IMR-90 (cell line): ENCODE results near the gene HEY2. TPM values are rescaled to one million over a fixed set of nuclear protein-coding genes. Genes with fewer than 3 reads are reported as not detected.

Source experiments
- ATAC-seq: fragments of 200-7000 bp; cut with Tn5 transposase; 2 replicates; pipeline ENCODE4 v1.9.1; 2020; ENCODE audit warnings: low read depth, mild to moderate bottlenecking, moderate library complexity
- BruUV-seq: library from RNA; stranded (reverse); fragments of 400-500 nt; replicated peaks from 2 replicates; lab custom pipeline; 2021; lab: Mats Ljungman, UMichigan
- CTCF ChIA-PET: fragments of 300-600 bp; formaldehyde crosslinking; extraction: SDS; loops from one replicate; lab custom pipeline; 2021; ENCODE audit warnings: antibody characterized with exemption; lab: Yijun Ruan, JAX
- POLR2A ChIA-PET: fragments of 300-600 bp; sonication (Branson Sonifier 250); formaldehyde crosslinking; loops from one replicate; lab custom pipeline; 2022; ENCODE audit warnings: antibody characterized with exemption; ENCODE audit not compliant: unreplicated experiment; lab: Charles Lee
- DNase-seq: peaks from one replicate; pipeline ENCODE4 v3.0.0; 2013
- H2AFZ ChIP-seq: replicated peaks from 2 replicates; pipeline ENCODE3; 2013; ENCODE audit warnings: low read length, mild to moderate bottlenecking; ENCODE audit not compliant: poor library complexity
- H2AK5ac ChIP-seq: 2 replicates; pipeline ENCODE4 v1.6.1; 2013; ENCODE audit warnings: low read depth, low read length, inconsistent platforms
- H2AK9ac ChIP-seq: replicated peaks from 2 replicates; pipeline ENCODE3; 2013; ENCODE audit warnings: mild to moderate bottlenecking, low read depth, low read length, moderate library complexity; ENCODE audit not compliant: poor library complexity
- H2BK120ac ChIP-seq: 2 replicates; pipeline ENCODE4 v1.6.1; 2013; ENCODE audit warnings: low read depth, low read length, inconsistent platforms
- H2BK15ac ChIP-seq: 3 replicates; pipeline ENCODE4 v1.6.1; 2013; ENCODE audit warnings: low read depth, low read length, inconsistent platforms
- H2BK20ac ChIP-seq: 2 replicates; pipeline ENCODE4 v1.6.1; 2013; ENCODE audit warnings: low read depth, mild to moderate bottlenecking, inconsistent platforms, low read length, moderate library complexity
- H2BK5ac ChIP-seq: 2 replicates; pipeline ENCODE4 v1.6.1; 2013; ENCODE audit warnings: mild to moderate bottlenecking, low read depth, low read length, inconsistent platforms; ENCODE audit not compliant: poor library complexity, severe bottlenecking
- H3K14ac ChIP-seq: replicated peaks from 2 replicates; pipeline ENCODE4 v1.6.1; 2013; ENCODE audit warnings: low read depth, low read length, inconsistent platforms
- H3K18ac ChIP-seq: 2 replicates; pipeline ENCODE4 v1.6.1; 2013; ENCODE audit warnings: low read depth, low read length, control low read depth
- H3K23ac ChIP-seq: 2 replicates; pipeline ENCODE4 v1.6.1; 2013; ENCODE audit warnings: low read depth, low read length, inconsistent platforms
- H3K27ac ChIP-seq: 2 replicates; pipeline ENCODE4 v1.5.1; 2013; ENCODE audit warnings: mild to moderate bottlenecking, control low read depth, low read length; ENCODE audit not compliant: insufficient read depth
- H3K27me3 ChIP-seq: 2 replicates; pipeline ENCODE4 v1.6.1; 2013; ENCODE audit warnings: low read length; ENCODE audit not compliant: control insufficient read depth, insufficient read depth
- H3K36me3 ChIP-seq: 2 replicates; pipeline ENCODE4 v1.6.1; 2013; ENCODE audit warnings: low read length, mixed read lengths; ENCODE audit not compliant: control insufficient read depth, insufficient read depth
- H3K4ac ChIP-seq: 2 replicates; pipeline ENCODE4 v1.6.1; 2013; ENCODE audit warnings: low read depth, low read length, inconsistent platforms
- H3K4me1 ChIP-seq: 2 replicates; pipeline ENCODE4 v1.6.1; 2013; ENCODE audit warnings: low read length, mixed read lengths; ENCODE audit not compliant: control insufficient read depth, insufficient read depth
- H3K4me2 ChIP-seq: 2 replicates; pipeline ENCODE4 v1.6.1; 2013; ENCODE audit warnings: low read depth, mild to moderate bottlenecking, control low read depth, low read length, moderate library complexity
- H3K4me3 ChIP-seq: 2 replicates; pipeline ENCODE4 v1.5.1; 2013; ENCODE audit warnings: low read depth, mild to moderate bottlenecking, control low read depth, low read length, moderate library complexity; ENCODE audit not compliant: insufficient read depth
- H3K56ac ChIP-seq: 2 replicates; pipeline ENCODE4 v1.6.1; 2013; ENCODE audit warnings: low read length, inconsistent platforms; ENCODE audit not compliant: insufficient read depth; ENCODE audit errors: extremely low read depth
- H3K79me1 ChIP-seq, 2 experiments: 2 replicates each; pipeline ENCODE4 v1.6.1; 2013; ENCODE audit warnings: low read length in 2 of 2, inconsistent platforms in 1 of 2, low read depth in 1 of 2
- H3K9ac ChIP-seq: 2 replicates; pipeline ENCODE4 v1.6.1; 2013; ENCODE audit warnings: low read depth, low read length, control low read depth
- H3K9me1 ChIP-seq: 2 replicates; pipeline ENCODE4 v1.6.1; 2013; ENCODE audit warnings: low read length, inconsistent platforms; ENCODE audit not compliant: insufficient read depth
- H3K9me3 ChIP-seq: 2 replicates; pipeline ENCODE4 v1.6.1; 2013; ENCODE audit warnings: low read length; ENCODE audit not compliant: control insufficient read depth, insufficient read depth
- H4K20me1 ChIP-seq: 2 replicates; pipeline ENCODE4 v1.6.1; 2013; ENCODE audit warnings: low read length, inconsistent platforms; ENCODE audit not compliant: insufficient read depth
- H4K5ac ChIP-seq: 2 replicates; pipeline ENCODE4 v1.6.1; 2013; ENCODE audit warnings: mild to moderate bottlenecking, low read depth, low read length, control low read depth
- H4K8ac ChIP-seq, 2 experiments: 2 replicates each; pipeline ENCODE4 v1.6.1; 2013; ENCODE audit warnings: low read depth in 2 of 2, low read length in 2 of 2, control low read depth in 1 of 2, inconsistent platforms in 1 of 2
- H4K91ac ChIP-seq: 2 replicates; pipeline ENCODE4 v1.6.1; 2013; ENCODE audit warnings: low read depth, low read length, inconsistent platforms; ENCODE audit not compliant: insufficient read depth
- BHLHE40 ChIP-seq: fragments of 150-350 bp; IDR thresholded peaks from 2 replicates; pipeline ENCODE4 v1.6.1; 2016; ENCODE audit warnings: mild to moderate bottlenecking, low read depth, low read length
- CEBPB ChIP-seq: IDR thresholded peaks from 2 replicates; pipeline ENCODE4 v1.6.1; 2012; ENCODE audit warnings: low read depth, low read length, improper control_type of control experiment
- CHD1 ChIP-seq: IDR thresholded peaks from 2 replicates; pipeline ENCODE4 v1.6.1; 2012; ENCODE audit warnings: low read depth, low read length, improper control_type of control experiment
- FOS ChIP-seq: fragments of 150-350 bp; IDR thresholded peaks from 2 replicates; pipeline ENCODE4 v1.6.1; 2016; ENCODE audit warnings: low read depth, low read length
- MAFK ChIP-seq: IDR thresholded peaks from 2 replicates; pipeline ENCODE4 v1.6.1; 2012; ENCODE audit warnings: low read depth, low read length, improper control_type of control experiment
- MAZ ChIP-seq: IDR thresholded peaks from 2 replicates; pipeline ENCODE4 v1.6.1; 2012; ENCODE audit warnings: low read depth, mild to moderate bottlenecking, low read length, improper control_type of control experiment, moderate library complexity, borderline replicate concordance
- MXI1 ChIP-seq: IDR thresholded peaks from 2 replicates; pipeline ENCODE4 v1.6.1; 2012; ENCODE audit warnings: low read depth, mild to moderate bottlenecking, low read length, moderate library complexity, borderline replicate concordance
- NFE2L2 ChIP-seq: fragments of 150-350 bp; IDR thresholded peaks from 2 replicates; pipeline ENCODE4 v1.6.1; 2016; ENCODE audit warnings: low read depth, mild to moderate bottlenecking, low read length
- POLR2A ChIP-seq: IDR thresholded peaks from 2 replicates; pipeline ENCODE4 v1.6.1; 2012; ENCODE audit warnings: mild to moderate bottlenecking, low read depth, low read length
- RAD21 ChIP-seq: IDR thresholded peaks from 2 replicates; pipeline ENCODE4 v1.6.1; 2012; ENCODE audit warnings: low read length, improper control_type of control experiment
- RCOR1 ChIP-seq: IDR thresholded peaks from 2 replicates; pipeline ENCODE4 v1.6.1; 2012; ENCODE audit warnings: mild to moderate bottlenecking, low read length, improper control_type of control experiment; ENCODE audit not compliant: insufficient replicate concordance
- RFX5 ChIP-seq: IDR thresholded peaks from 2 replicates; pipeline ENCODE4 v1.8.0; 2012; ENCODE audit warnings: low read depth, mild to moderate bottlenecking, low read length, moderate library complexity
- SMC3 ChIP-seq: fragments of 150-350 bp; IDR thresholded peaks from 2 replicates; pipeline ENCODE4 v1.6.1; 2016; ENCODE audit warnings: low read depth, mild to moderate bottlenecking, antibody characterized with exemption, low read length, moderate library complexity
- WGBS, 2 experiments: methylation state at CpG; one replicate each; pipeline versions ENCODE4 v1.1.5 to v1.1.7; 2013; ENCODE audit warnings: missing lambda C conversion rate in 2 of 2; ENCODE audit not compliant: insufficient read length in 1 of 2; ENCODE audit errors: extremely low coverage in 2 of 2; 5-methylcytosine and 5-hydroxymethylcytosine counted together
- dilution Hi-C: fragments of 300-500 bp; cut with HindIII; formaldehyde crosslinking; loops from one replicate; pipeline ENCODE4 v1.14.3; 2018; ENCODE audit warnings: low sequenced_read_pairs; ENCODE audit not compliant: unreplicated experiment
- in situ Hi-C: fragments of 300-500 bp; cut with MboI; formaldehyde crosslinking; loops from 3 replicates; pipeline ENCODE4 v1.14.3; 2019; ENCODE audit warnings: low sequenced_read_pairs, inconsistent platforms, mixed read lengths
- intact Hi-C: fragments of 100-400 bp; cut with micrococcal nuclease; formaldehyde crosslinking; loops from 2 replicates; pipeline ENCODE4 v1.10.0; 2022
- polyA plus RNA-seq, 3 experiments: library from polyadenylated mRNA; depleted of rRNA; stranded (reverse); fragments of >200 nt; gene quantifications; 2 replicates each; pipeline ENCODE4 v1.2.3, GENCODE V29; 2012; ENCODE audit warnings: low replicate concordance in 1 of 3
- total RNA-seq: library from RNA; depleted of rRNA; stranded (reverse); fragments of >200 nt; gene quantifications from 2 replicates; pipeline ENCODE4 v1.2.3, GENCODE V29; 2012
- TF ChIP-seq, protein P1 (sequence below): fragments of 150-350 bp; IDR thresholded peaks from 2 replicates; pipeline ENCODE4 v1.6.1; 2017; ENCODE audit warnings: mild to moderate bottlenecking, antibody characterized with exemption, low read length, low read depth
- TF ChIP-seq, protein P2 (sequence below): conservative IDR thresholded peaks from 2 replicates; pipeline ENCODE4 v1.5.1; 2012; ENCODE audit warnings: mild to moderate bottlenecking, low read depth, low read length, improper control_type of control experiment
- TF ChIP-seq, protein P3 (sequence below): fragments of 150-350 bp; IDR thresholded peaks from 2 replicates; pipeline ENCODE4 v1.6.1; 2016; ENCODE audit warnings: low read depth, mild to moderate bottlenecking, low read length, moderate library complexity, borderline replicate concordance

The HEY2 gene
- total and polyA plus RNA-seq, 2 of the 4 experiments (the other 2 are of a cell fraction), result not detected

DNA sequence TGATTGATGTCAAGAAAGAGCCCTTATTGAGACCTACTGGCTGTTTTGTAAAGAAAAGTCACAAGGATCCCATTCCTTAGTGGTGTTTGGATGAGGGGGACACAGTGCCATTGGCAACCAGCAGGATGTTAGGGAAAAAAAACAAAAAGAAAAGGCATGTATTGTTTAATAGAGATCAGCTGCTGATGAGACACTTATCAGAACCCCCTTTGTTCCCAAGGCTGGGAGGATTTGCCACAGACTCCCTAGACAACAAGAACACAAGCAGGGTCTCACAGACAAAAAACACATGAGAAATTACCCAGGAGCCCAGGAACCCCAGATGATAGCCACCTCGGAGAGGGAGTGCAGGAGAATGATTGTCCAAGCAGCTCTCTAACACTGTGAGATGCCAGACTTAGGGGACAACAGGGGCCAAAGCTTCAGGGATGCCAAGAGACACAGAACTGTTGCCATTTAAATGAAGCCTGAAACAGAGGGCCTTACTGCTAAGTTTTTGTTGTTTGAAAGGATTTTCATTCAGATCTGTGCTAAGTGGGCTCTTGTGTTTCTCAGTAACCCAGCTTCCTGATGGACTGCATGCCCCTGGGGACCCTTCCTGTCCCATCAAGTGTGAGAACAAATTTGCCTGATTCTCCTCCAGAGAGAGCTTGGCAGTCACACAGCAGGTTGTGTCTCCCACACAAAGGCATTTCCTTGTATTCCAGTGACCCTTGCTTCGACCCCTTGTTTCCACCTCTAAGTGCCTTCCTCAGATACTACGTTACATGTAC, 48.7 kb upstream of the HEY2 start:
- no peak overlapping the region for H3K4me2 ChIP-seq
- H3K4me3 ChIP-seq, result no peak overlapping the region
- no peaks in the 10 kb centered on the region for H3K4me1 ChIP-seq
- ChIA-PET CTCF (no interaction called here), POLR2A (no interaction called here)
- in situ Hi-C loops (no loop called here), intact Hi-C loops (no loop called here), dilution Hi-C loops (no loop called here)
- H2AK5ac ChIP-seq, result no peak overlapping the region
- H3K9ac ChIP-seq, result no peak overlapping the region
- no peaks in the 10 kb centered on the region; the same call in 1 of the 2 replicates for H3K27me3 ChIP-seq
- H3K56ac ChIP-seq, result no peak overlapping the region
- no peaks in the 10 kb centered on the region for H4K20me1 ChIP-seq
- H3K9me1 ChIP-seq, result no peaks in the 10 kb centered on the region
- H2AK9ac ChIP-seq, result no peak overlapping the region
- ATAC-seq, result no peak
- H4K5ac ChIP-seq, result no peak overlapping the region
- no peaks in the 10 kb centered on the region for H3K9me3 ChIP-seq
- BruUV-seq, result no TSS peak
- H3K27ac ChIP-seq, result no peak overlapping the region
- no peaks in the 10 kb centered on the region for H3K36me3 ChIP-seq
- no peak overlapping the region for H3K14ac ChIP-seq
- H3K18ac ChIP-seq, result no peak overlapping the region
- TF ChIP-seq, protein P1, sequence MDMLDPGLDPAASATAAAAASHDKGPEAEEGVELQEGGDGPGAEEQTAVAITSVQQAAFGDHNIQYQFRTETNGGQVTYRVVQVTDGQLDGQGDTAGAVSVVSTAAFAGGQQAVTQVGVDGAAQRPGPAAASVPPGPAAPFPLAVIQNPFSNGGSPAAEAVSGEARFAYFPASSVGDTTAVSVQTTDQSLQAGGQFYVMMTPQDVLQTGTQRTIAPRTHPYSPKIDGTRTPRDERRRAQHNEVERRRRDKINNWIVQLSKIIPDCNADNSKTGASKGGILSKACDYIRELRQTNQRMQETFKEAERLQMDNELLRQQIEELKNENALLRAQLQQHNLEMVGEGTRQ, result no peak
- TF ChIP-seq MAZ, result no peak
- no peak for TF ChIP-seq CEBPB
- TF ChIP-seq NFE2L2, result no peak
- no peak for TF ChIP-seq CHD1
- TF ChIP-seq, protein P2, sequence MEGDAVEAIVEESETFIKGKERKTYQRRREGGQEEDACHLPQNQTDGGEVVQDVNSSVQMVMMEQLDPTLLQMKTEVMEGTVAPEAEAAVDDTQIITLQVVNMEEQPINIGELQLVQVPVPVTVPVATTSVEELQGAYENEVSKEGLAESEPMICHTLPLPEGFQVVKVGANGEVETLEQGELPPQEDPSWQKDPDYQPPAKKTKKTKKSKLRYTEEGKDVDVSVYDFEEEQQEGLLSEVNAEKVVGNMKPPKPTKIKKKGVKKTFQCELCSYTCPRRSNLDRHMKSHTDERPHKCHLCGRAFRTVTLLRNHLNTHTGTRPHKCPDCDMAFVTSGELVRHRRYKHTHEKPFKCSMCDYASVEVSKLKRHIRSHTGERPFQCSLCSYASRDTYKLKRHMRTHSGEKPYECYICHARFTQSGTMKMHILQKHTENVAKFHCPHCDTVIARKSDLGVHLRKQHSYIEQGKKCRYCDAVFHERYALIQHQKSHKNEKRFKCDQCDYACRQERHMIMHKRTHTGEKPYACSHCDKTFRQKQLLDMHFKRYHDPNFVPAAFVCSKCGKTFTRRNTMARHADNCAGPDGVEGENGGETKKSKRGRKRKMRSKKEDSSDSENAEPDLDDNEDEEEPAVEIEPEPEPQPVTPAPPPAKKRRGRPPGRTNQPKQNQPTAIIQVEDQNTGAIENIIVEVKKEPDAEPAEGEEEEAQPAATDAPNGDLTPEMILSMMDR, result no peak
- no peak for TF ChIP-seq RFX5
- TF ChIP-seq SMC3, result no peak
- TF ChIP-seq POLR2A, result no peak
- TF ChIP-seq, protein P3, sequence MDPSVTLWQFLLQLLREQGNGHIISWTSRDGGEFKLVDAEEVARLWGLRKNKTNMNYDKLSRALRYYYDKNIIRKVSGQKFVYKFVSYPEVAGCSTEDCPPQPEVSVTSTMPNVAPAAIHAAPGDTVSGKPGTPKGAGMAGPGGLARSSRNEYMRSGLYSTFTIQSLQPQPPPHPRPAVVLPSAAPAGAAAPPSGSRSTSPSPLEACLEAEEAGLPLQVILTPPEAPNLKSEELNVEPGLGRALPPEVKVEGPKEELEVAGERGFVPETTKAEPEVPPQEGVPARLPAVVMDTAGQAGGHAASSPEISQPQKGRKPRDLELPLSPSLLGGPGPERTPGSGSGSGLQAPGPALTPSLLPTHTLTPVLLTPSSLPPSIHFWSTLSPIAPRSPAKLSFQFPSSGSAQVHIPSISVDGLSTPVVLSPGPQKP, result no peak
- TF ChIP-seq BHLHE40, result no peak
- TF ChIP-seq FOS, result no peak
- no peak for TF ChIP-seq MAFK
- TF ChIP-seq RCOR1, result no peak
- TF ChIP-seq RAD21, result no peak
- TF ChIP-seq MXI1, result no peak
- DNase-seq, result no peak
- H2BK15ac ChIP-seq, result no peak overlapping the region
- H4K91ac ChIP-seq, result no peak overlapping the region
- H2AFZ ChIP-seq, result no peak overlapping the region
- H2BK5ac ChIP-seq, result no peak overlapping the region
- no peak overlapping the region for H4K8ac ChIP-seq
- 50% methylated on average over 1 of the region's 3 CpGs; no CpG with 5 or more reads in 1 of the 2 experiments for WGBS, 2 experiments
- H3K23ac ChIP-seq, result no peak overlapping the region
- no peak overlapping the region for H2BK20ac ChIP-seq
- no peak overlapping the region for H2BK120ac ChIP-seq
- H3K4ac ChIP-seq, result no peak overlapping the region
- H3K79me1 ChIP-seq, result no peaks in the 10 kb centered on the region
